ENCODE data around the gene SLC7A9. TPM values are rescaled to one million over a fixed set of nuclear protein-coding genes. Genes with fewer than 3 reads are reported as not detected.

SLC7A9 gene
- total and polyA plus RNA-seq, 2 donors (not counting 3 experiments of a cell fraction or from before 2014, with no cell fraction given), result 0.06 TPM; not detected in 1

DNA sequence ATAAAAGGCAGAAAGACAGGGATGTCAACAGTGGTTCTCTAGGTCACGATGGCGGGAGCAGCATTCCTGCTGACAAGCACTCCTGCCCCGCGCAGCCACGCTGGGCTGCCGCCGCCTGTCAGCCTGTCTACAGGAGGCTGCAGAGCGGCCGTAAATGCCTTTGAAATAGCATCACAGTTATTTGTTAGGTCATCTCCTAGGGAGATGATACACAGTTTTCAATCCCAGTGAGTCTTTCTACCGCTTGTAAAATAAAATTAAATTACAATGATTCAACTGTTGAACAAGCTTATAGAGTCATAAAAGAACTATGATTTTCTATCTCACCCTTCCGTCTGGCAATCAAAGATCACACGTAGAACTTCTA lies 7.3 kb upstream of the SLC7A9 start:
- DNase-seq (ENCODE audit: low read depth, low spot score), result no peak
- no peaks in the 10 kb centered on the region for H3K27me3 ChIP-seq (ENCODE audit: control insufficient read depth in 2 of 2, insufficient read depth in 2 of 2, low read length in 2 of 2)
- H2AFZ ChIP-seq (ENCODE audit: low read depth, low read length), result no peak overlapping the region
- H3K4me2 ChIP-seq (ENCODE audit: insufficient read depth, low read length), result no peak overlapping the region
- H4K20me1 ChIP-seq (replicated peaks; ENCODE audit: control insufficient read depth, extremely low read depth, insufficient read depth, low read length), result no peaks in the 10 kb centered on the region
- H3K36me3 ChIP-seq (ENCODE audit: control insufficient read depth in 2 of 2, extremely low read depth in 1 of 2, insufficient read depth in 2 of 2, low read length in 2 of 2), result no peaks in the 10 kb centered on the region
- H3K9me1 ChIP-seq (replicated peaks; ENCODE audit: control insufficient read depth, extremely low read depth, insufficient read depth, low read length), result no peaks in the 10 kb centered on the region
- CTCF ChIA-PET, result no interaction called here
- no peak overlapping the region for H3K4me3 ChIP-seq (replicated peaks in 1 of 3; ENCODE audit: insufficient read depth in 1 of 3, low read depth in 1 of 3, low read length in 3 of 3)
- TF ChIP-seq FOS (IDR thresholded peaks at IDR 0.05; ENCODE audit: borderline replicate concordance, insufficient read depth, low read length), result no peak
- no peaks in the 10 kb centered on the region for H3K4me1 ChIP-seq (ENCODE audit: control insufficient read depth, extremely low read depth, insufficient read depth, low read length)
- H3K79me2 ChIP-seq (ENCODE audit: control insufficient read depth, insufficient read depth, low read length), result no peaks in the 10 kb centered on the region
- no TSS peak for BruUV-seq (replicated peaks)
- no peak overlapping the region for H3K9ac ChIP-seq (replicated peaks; ENCODE audit: extremely low read depth, insufficient read depth, low read length)
- H3K9me3 ChIP-seq (replicated peaks; ENCODE audit: control insufficient read depth, insufficient read depth, low read length), result no peaks in the 10 kb centered on the region
- intact Hi-C loops (cut with micrococcal nuclease), result no loop called here
- POLR2A ChIA-PET, result no interaction called here
- no peak for FAIRE-seq
- H3K27ac ChIP-seq (ENCODE audit: insufficient read depth, low read depth, low read length), result no peak overlapping the region
- dilution Hi-C loops (cut with MboI; ENCODE audit: extremely low pct_ligation_motif_present, low sequenced_read_pairs), result no loop called here

DNA sequence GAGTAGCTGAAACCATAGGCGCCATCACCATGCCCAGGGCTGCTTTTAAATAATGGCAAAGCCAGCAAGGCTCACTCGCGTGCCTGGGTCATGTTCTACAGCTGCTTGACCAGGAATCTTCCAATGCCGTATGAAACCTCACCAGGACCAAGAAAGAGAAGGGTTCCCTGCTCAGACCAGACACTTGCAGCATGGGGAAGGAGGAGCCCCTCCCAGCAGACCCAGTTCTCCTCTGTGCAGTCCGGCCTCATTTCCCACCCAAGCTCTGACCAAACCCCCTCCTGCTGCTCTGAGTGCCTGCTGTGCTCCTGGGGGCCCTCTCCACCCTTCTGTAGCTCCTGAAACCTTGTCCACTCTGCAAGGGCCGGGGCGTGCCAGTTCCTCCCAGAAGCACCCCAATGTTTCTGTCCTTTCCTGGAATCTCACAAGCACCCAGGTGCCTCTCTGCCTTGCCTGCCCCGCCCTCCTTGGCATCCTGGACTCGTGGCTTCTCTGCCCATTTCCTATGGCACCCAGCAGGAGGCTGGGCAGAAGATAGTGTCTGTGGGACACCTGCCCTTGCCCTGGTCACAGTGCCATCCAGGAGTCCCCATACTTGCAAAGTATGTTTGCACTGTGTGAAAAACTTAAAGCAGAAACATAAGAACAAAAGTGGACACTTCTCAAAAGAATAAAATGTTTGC lies 6.8 kb upstream of the SLC7A9 start:
- TF ChIP-seq GATA2 (IDR thresholded peaks at IDR 0.05; ENCODE audit: insufficient read depth, insufficient read length, low read depth, low read length), result no peak
- TF ChIP-seq POLR2A (IDR thresholded peaks at IDR 0.05; ENCODE audit: low read depth, low read length), result no peak
- no peak for TF ChIP-seq MYC (IDR thresholded peaks at IDR 0.05; ENCODE audit: low read depth, low read length)
- TF ChIP-seq FOS (IDR thresholded peaks at IDR 0.05; ENCODE audit: borderline replicate concordance, insufficient read depth, low read length), result no peak
- no peak for TF ChIP-seq EZH2 (IDR thresholded peaks at IDR 0.05; ENCODE audit: borderline replicate concordance, low read depth, low read length, severe bottlenecking)
- TF ChIP-seq, protein P1, sequence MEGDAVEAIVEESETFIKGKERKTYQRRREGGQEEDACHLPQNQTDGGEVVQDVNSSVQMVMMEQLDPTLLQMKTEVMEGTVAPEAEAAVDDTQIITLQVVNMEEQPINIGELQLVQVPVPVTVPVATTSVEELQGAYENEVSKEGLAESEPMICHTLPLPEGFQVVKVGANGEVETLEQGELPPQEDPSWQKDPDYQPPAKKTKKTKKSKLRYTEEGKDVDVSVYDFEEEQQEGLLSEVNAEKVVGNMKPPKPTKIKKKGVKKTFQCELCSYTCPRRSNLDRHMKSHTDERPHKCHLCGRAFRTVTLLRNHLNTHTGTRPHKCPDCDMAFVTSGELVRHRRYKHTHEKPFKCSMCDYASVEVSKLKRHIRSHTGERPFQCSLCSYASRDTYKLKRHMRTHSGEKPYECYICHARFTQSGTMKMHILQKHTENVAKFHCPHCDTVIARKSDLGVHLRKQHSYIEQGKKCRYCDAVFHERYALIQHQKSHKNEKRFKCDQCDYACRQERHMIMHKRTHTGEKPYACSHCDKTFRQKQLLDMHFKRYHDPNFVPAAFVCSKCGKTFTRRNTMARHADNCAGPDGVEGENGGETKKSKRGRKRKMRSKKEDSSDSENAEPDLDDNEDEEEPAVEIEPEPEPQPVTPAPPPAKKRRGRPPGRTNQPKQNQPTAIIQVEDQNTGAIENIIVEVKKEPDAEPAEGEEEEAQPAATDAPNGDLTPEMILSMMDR (IDR thresholded peaks at IDR 0.05; ENCODE audit: extremely low read depth in 1 of 2, insufficient read depth in 1 of 2, low read depth in 1 of 2, low read length in 2 of 2), result no peak
- no peak for TF ChIP-seq POLR2AphosphoS5 (IDR thresholded peaks at IDR 0.05; ENCODE audit: insufficient read depth, low read depth, low read length)
- no peak for TF ChIP-seq JUN (IDR thresholded peaks at IDR 0.05; ENCODE audit: borderline replicate concordance, insufficient read depth, insufficient read length, low read depth)
- TF ChIP-seq, protein P2, sequence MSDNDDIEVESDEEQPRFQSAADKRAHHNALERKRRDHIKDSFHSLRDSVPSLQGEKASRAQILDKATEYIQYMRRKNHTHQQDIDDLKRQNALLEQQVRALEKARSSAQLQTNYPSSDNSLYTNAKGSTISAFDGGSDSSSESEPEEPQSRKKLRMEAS (IDR thresholded peaks at IDR 0.05; ENCODE audit: insufficient read depth, insufficient read length), result no peak
- no peak overlapping the region for H2AFZ ChIP-seq (ENCODE audit: low read depth, low read length)
- no peaks in the 10 kb centered on the region for H3K79me2 ChIP-seq (ENCODE audit: control insufficient read depth, insufficient read depth, low read length)
- no peak overlapping the region for H3K4me2 ChIP-seq (ENCODE audit: insufficient read depth, low read length)
- H4K20me1 ChIP-seq (replicated peaks; ENCODE audit: control insufficient read depth, extremely low read depth, insufficient read depth, low read length), result no peaks in the 10 kb centered on the region
- H3K9ac ChIP-seq (replicated peaks; ENCODE audit: extremely low read depth, insufficient read depth, low read length), result no peak overlapping the region
- CTCF ChIA-PET, result no interaction called here
- dilution Hi-C loops (cut with MboI; ENCODE audit: extremely low pct_ligation_motif_present, low sequenced_read_pairs), result no loop called here
- FAIRE-seq (no peak), DNase-seq (ENCODE audit: low read depth, low spot score) (no peak)
- no peaks in the 10 kb centered on the region for H3K9me1 ChIP-seq (replicated peaks; ENCODE audit: control insufficient read depth, extremely low read depth, insufficient read depth, low read length)
- no peak overlapping the region for H3K4me3 ChIP-seq (replicated peaks in 1 of 3; ENCODE audit: insufficient read depth in 1 of 3, low read depth in 1 of 3, low read length in 3 of 3)
- H3K9me3 ChIP-seq (replicated peaks; ENCODE audit: control insufficient read depth, insufficient read depth, low read length), result no peaks in the 10 kb centered on the region
- H3K4me1 ChIP-seq (ENCODE audit: control insufficient read depth, extremely low read depth, insufficient read depth, low read length), result no peaks in the 10 kb centered on the region
- intact Hi-C loops (cut with micrococcal nuclease), result no loop called here
- no peaks in the 10 kb centered on the region for H3K36me3 ChIP-seq (ENCODE audit: control insufficient read depth in 2 of 2, extremely low read depth in 1 of 2, insufficient read depth in 2 of 2, low read length in 2 of 2)
- POLR2A ChIA-PET, result interaction anchor here (0.6 kb wide), 1 partner anchor 1527 kb away, joined by 4 read pairs; no protein-coding TSS in a partner anchor
- no peaks in the 10 kb centered on the region for H3K27me3 ChIP-seq (ENCODE audit: control insufficient read depth in 2 of 2, insufficient read depth in 2 of 2, low read length in 2 of 2)
- no peak overlapping the region for H3K27ac ChIP-seq (ENCODE audit: insufficient read depth, low read depth, low read length)
- BruUV-seq (replicated peaks), result no TSS peak
